ENCODE results near the gene TMOD2.

Gene TMOD2

GRCh38 chr15:51803965-51804364 is 52.6 kb downstream of the TMOD2 start:
- no peaks in the 10 kb centered on the region for H3K36me3 ChIP-seq (ENCODE audit: control insufficient read depth, insufficient read depth, low read length)

GRCh38 chr15:51806123-51806522 is 54.7 kb downstream of the TMOD2 start:
- no peak overlapping the region for H3K9ac ChIP-seq (ENCODE audit: low read depth, low read length)
- H3K4me3 ChIP-seq (ENCODE audit: low read depth, low read length), result no peak overlapping the region
- H3K36me3 ChIP-seq (ENCODE audit: control insufficient read depth, insufficient read depth, low read length), result no peaks in the 10 kb centered on the region
- H3K9me3 ChIP-seq (ENCODE audit: control insufficient read depth, insufficient read depth, low read length), result no peaks in the 10 kb centered on the region
- H3K27me3 ChIP-seq (ENCODE audit: control insufficient read depth, insufficient read depth, low read length), result no peaks in the 10 kb centered on the region
- H3K4me1 ChIP-seq (ENCODE audit: control insufficient read depth, insufficient read depth, low read length), result no peaks in the 10 kb centered on the region

More at GRCh38 chr15:51803965-51804364, 52.6 kb downstream of the TMOD2 start:
- Histone ChIP-seq H3K4me3 (ENCODE audit: low read depth, low read length) (no peak overlapping the region), H3K4me1 (ENCODE audit: control insufficient read depth, insufficient read depth, low read length) (no peaks in the 10 kb centered on the region), H3K9me3 (ENCODE audit: control insufficient read depth, insufficient read depth, low read length) (no peaks in the 10 kb centered on the region), H3K9ac (ENCODE audit: low read depth, low read length) (no peak overlapping the region), H3K27me3 (ENCODE audit: control insufficient read depth, insufficient read depth, low read length) (no peaks in the 10 kb centered on the region)

- H3K4me1 ChIP-seq (ENCODE audit: control insufficient read depth, insufficient read depth, low read length), result no peaks in the 10 kb centered on the region
- no peaks in the 10 kb centered on the region for H3K9me3 ChIP-seq (ENCODE audit: control insufficient read depth, insufficient read depth, low read length)
- no peaks in the 10 kb centered on the region for H3K27me3 ChIP-seq (ENCODE audit: control insufficient read depth, insufficient read depth, low read length)
- H3K36me3 ChIP-seq (ENCODE audit: control insufficient read depth, insufficient read depth, low read length), result no peaks in the 10 kb centered on the region
- H3K9ac ChIP-seq (ENCODE audit: low read depth, low read length), result no peak overlapping the region
- no peak overlapping the region for H3K4me3 ChIP-seq (ENCODE audit: low read depth, low read length)
Observed at GRCh38 chr15:51809457-51809856, 58.1 kb downstream of the TMOD2 start.

GRCh38 chr15:51812598-51812997 is 61.2 kb downstream of the TMOD2 start:
- no peak overlapping the region for H3K4me3 ChIP-seq (ENCODE audit: low read depth, low read length)

GRCh38 chr15:51814606-51815005 is 63.2 kb downstream of the TMOD2 start:
- no peak overlapping the region for H3K4me3 ChIP-seq (ENCODE audit: low read depth, low read length)
- H3K9me3 ChIP-seq (ENCODE audit: control insufficient read depth, insufficient read depth, low read length), result no peaks in the 10 kb centered on the region
- H3K36me3 ChIP-seq (ENCODE audit: control insufficient read depth, insufficient read depth, low read length), result no peaks in the 10 kb centered on the region
- H3K9ac ChIP-seq (ENCODE audit: low read depth, low read length), result no peak overlapping the region
- no peaks in the 10 kb centered on the region for H3K4me1 ChIP-seq (ENCODE audit: control insufficient read depth, insufficient read depth, low read length)
- H3K27me3 ChIP-seq (ENCODE audit: control insufficient read depth, insufficient read depth, low read length), result no peaks in the 10 kb centered on the region

More at GRCh38 chr15:51812598-51812997, 61.2 kb downstream of the TMOD2 start:
- no peaks in the 10 kb centered on the region for H3K4me1 ChIP-seq (ENCODE audit: control insufficient read depth, insufficient read depth, low read length)
- H3K9me3 ChIP-seq (ENCODE audit: control insufficient read depth, insufficient read depth, low read length), result no peaks in the 10 kb centered on the region
- H3K9ac ChIP-seq (ENCODE audit: low read depth, low read length), result no peak overlapping the region
- no peaks in the 10 kb centered on the region for H3K27me3 ChIP-seq (ENCODE audit: control insufficient read depth, insufficient read depth, low read length)
- H3K36me3 ChIP-seq (ENCODE audit: control insufficient read depth, insufficient read depth, low read length), result no peaks in the 10 kb centered on the region

GRCh38 chr15:51816611-51817010 is 65.2 kb downstream of the TMOD2 start:
- Histone ChIP-seq H3K9me3 (ENCODE audit: control insufficient read depth, insufficient read depth, low read length) (peaks cover 2% of the 10 kb centered on the region), H3K27me3 (ENCODE audit: control insufficient read depth, insufficient read depth, low read length) (no peaks in the 10 kb centered on the region), H3K36me3 (ENCODE audit: control insufficient read depth, insufficient read depth, low read length) (no peaks in the 10 kb centered on the region), H3K4me3 (ENCODE audit: low read depth, low read length) (no peak overlapping the region), H3K4me1 (ENCODE audit: control insufficient read depth, insufficient read depth, low read length) (no peaks in the 10 kb centered on the region), H3K9ac (ENCODE audit: low read depth, low read length) (no peak overlapping the region)

GRCh38 chr15:51818150-51818549 is 66.8 kb downstream of the TMOD2 start:
- Histone ChIP-seq H3K36me3 (ENCODE audit: control insufficient read depth, insufficient read depth, low read length) (no peaks in the 10 kb centered on the region), H3K27me3 (ENCODE audit: control insufficient read depth, insufficient read depth, low read length) (no peaks in the 10 kb centered on the region), H3K4me3 (ENCODE audit: low read depth, low read length) (no peak overlapping the region), H3K9ac (ENCODE audit: low read depth, low read length) (no peak overlapping the region), H3K4me1 (ENCODE audit: control insufficient read depth, insufficient read depth, low read length) (no peaks in the 10 kb centered on the region), H3K9me3 (ENCODE audit: control insufficient read depth, insufficient read depth, low read length) (peaks cover 3% of the 10 kb centered on the region)

- Histone ChIP-seq H3K9ac (ENCODE audit: low read depth, low read length) (no peak overlapping the region), H3K9me3 (ENCODE audit: control insufficient read depth, insufficient read depth, low read length) (peaks cover 3% of the 10 kb centered on the region), H3K4me3 (ENCODE audit: low read depth, low read length) (no peak overlapping the region), H3K4me1 (ENCODE audit: control insufficient read depth, insufficient read depth, low read length) (peaks cover 2% of the 10 kb centered on the region), H3K36me3 (ENCODE audit: control insufficient read depth, insufficient read depth, low read length) (no peaks in the 10 kb centered on the region), H3K27me3 (ENCODE audit: control insufficient read depth, insufficient read depth, low read length) (peaks cover 4% of the 10 kb centered on the region)
Observed at GRCh38 chr15:51825698-51826097, 74.3 kb downstream of the TMOD2 start.

GRCh38 chr15:51828621-51829375 is 77.4 kb downstream of the TMOD2 start:
- Histone ChIP-seq H3K4me1 (ENCODE audit: control insufficient read depth, insufficient read depth, low read length) (peaks cover 6% of the 10 kb centered on the region), H3K36me3 (ENCODE audit: control insufficient read depth, insufficient read depth, low read length) (no peaks in the 10 kb centered on the region), H3K9ac (ENCODE audit: low read depth, low read length) (no peak overlapping the region), H3K27me3 (ENCODE audit: control insufficient read depth, insufficient read depth, low read length) (peaks cover 4% of the 10 kb centered on the region), H3K9me3 (ENCODE audit: control insufficient read depth, insufficient read depth, low read length) (no peaks in the 10 kb centered on the region), H3K4me3 (ENCODE audit: low read depth, low read length) (no peak overlapping the region)

- peak within 1 kb of the TSS; percentile 77 for H3K9ac ChIP-seq (ENCODE audit: low read depth, low read length)
- H3K4me1 ChIP-seq (ENCODE audit: control insufficient read depth, insufficient read depth, low read length), result peaks cover 6% of the 10 kb centered on the region
- peaks cover 4% of the 10 kb centered on the region for H3K27me3 ChIP-seq (ENCODE audit: control insufficient read depth, insufficient read depth, low read length)
- H3K9me3 ChIP-seq (ENCODE audit: control insufficient read depth, insufficient read depth, low read length), result no peaks in the 10 kb centered on the region
- no peaks in the 10 kb centered on the region for H3K36me3 ChIP-seq (ENCODE audit: control insufficient read depth, insufficient read depth, low read length)
- peak within 1 kb of the TSS; percentile 83 for H3K4me3 ChIP-seq (ENCODE audit: low read depth, low read length)
Observed at GRCh38 chr15:51829376-51830275, 78.2 kb downstream of the TMOD2 start, which contains the start of gene TMOD3. TMOD3 (plus strand) TSS chr15:51829653; CDS start chr15:51862885, 33,232 bp downstream.

- Histone ChIP-seq H3K27me3 (ENCODE audit: control insufficient read depth, insufficient read depth, low read length) (peaks cover 4% of the 10 kb centered on the region), H3K4me3 (ENCODE audit: low read depth, low read length) (peak overlapping the region; percentile 83), H3K9ac (ENCODE audit: low read depth, low read length) (peak overlapping the region; percentile 77), H3K9me3 (ENCODE audit: control insufficient read depth, insufficient read depth, low read length) (no peaks in the 10 kb centered on the region), H3K4me1 (ENCODE audit: control insufficient read depth, insufficient read depth, low read length) (peaks cover 11% of the 10 kb centered on the region), H3K36me3 (ENCODE audit: control insufficient read depth, insufficient read depth, low read length) (no peaks in the 10 kb centered on the region)
Observed at GRCh38 chr15:51830276-51830806, 78.9 kb downstream of the TMOD2 start.
